Measurements from ENCODE around the gene DLG2. TPM values are rescaled to one million over a fixed set of nuclear protein-coding genes. Genes with fewer than 3 reads are reported as not detected.
A peak's percentile ranks its signal among the peaks of the same experiment; 100 is the strongest.

The DLG2 gene
- total RNA-seq, 1 donor from 2014 or later = 1.8 TPM

DNA sequence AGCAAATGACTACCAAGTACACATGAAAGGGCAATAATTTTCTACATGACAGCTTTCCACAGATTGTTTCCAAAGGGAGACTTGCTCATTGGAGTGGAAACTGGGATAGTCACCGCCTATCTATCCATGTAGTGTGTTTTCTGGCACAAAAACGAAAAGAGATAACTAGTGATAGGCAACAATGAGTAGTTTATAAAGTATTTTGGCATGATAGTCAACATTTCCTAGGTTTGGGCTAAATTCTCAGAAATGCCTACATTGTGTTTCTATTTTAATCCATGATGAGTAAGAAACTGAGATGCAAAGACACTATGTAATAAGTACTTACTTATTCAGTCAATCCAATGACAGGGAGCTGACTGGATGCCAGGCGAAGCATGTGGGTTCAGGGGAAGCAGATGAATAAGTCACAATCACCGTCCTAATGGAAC is 1129.1 kb downstream of the DLG2 start:
- H3K4me1 Mint-ChIP-seq (ENCODE audit: low read depth, unreplicated experiment) = no peaks in the 10 kb centered on the region
- Histone ChIP-seq H3K4me2 (ENCODE audit: low read length) (peak overlapping the region; percentile 52), H3K4me1 (ENCODE audit: insufficient read depth, low read length) (peaks cover 7% of the 10 kb centered on the region), H3K9me3 (ENCODE audit: insufficient read depth, low read depth, low read length) (no peaks in the 10 kb centered on the region), H3K27ac (ENCODE audit: low read depth, low read length) (peak overlapping the region; percentile 55), H3K79me2 (ENCODE audit: insufficient read depth, low read length) (no peaks in the 10 kb centered on the region), H3K4me3 (ENCODE audit: insufficient read depth, low read depth, low read length) (no peak overlapping the region), H4K20me1 (ENCODE audit: insufficient read depth, low read length) (no peaks in the 10 kb centered on the region), H3K27me3 (ENCODE audit: insufficient read depth, low read length) (no peaks in the 10 kb centered on the region), H2AFZ (ENCODE audit: low read depth, low read length) (no peak overlapping the region), H3K36me3 (ENCODE audit: insufficient read depth, low read length) (no peaks in the 10 kb centered on the region), H3K9ac (ENCODE audit: low read length) (no peak overlapping the region)
- H3K27me3 Mint-ChIP-seq (ENCODE audit: low read depth, unreplicated experiment) = no peaks in the 10 kb centered on the region
- no peak overlapping the region for H3K27ac Mint-ChIP-seq (ENCODE audit: unreplicated experiment)
- no peak overlapping the region for H3K4me3 Mint-ChIP-seq (ENCODE audit: unreplicated experiment)
- DNase-seq (ENCODE audit: low read depth) = peak; percentile 94
- TF ChIP-seq CTCF (IDR thresholded peaks at IDR 0.05; ENCODE audit: insufficient read depth, low read depth, low read length) = no peak
- no peak for TF ChIP-seq EZH2 (IDR thresholded peaks at IDR 0.05; ENCODE audit: insufficient read depth, low read length)
- H3K9me3 Mint-ChIP-seq (ENCODE audit: unreplicated experiment) = no peaks in the 10 kb centered on the region
- H3K36me3 Mint-ChIP-seq (ENCODE audit: low read depth, unreplicated experiment) = no peaks in the 10 kb centered on the region
- FAIRE-seq = peak; percentile 72

DNA sequence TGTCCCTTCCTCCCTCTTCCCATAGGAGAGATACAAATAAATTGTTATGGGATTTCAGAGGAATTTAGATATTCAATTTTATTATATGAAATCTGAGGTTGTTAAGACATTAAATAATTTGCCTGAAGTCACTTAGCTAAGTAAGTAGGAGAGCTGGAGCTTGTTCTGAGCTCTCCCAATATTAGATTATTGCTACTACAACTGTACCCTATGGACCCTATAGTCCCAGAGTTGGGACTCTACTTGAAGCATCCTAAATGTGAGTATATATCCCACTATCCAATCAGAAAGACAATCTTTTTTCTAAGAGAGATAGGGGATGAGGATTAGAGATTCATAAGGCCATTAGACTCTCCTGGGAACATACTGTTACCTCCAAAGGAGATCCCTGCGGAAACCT is 1130.0 kb downstream of the DLG2 start:
- H3K27me3 ChIP-seq (ENCODE audit: insufficient read depth, low read length) = no peaks in the 10 kb centered on the region
- H4K20me1 ChIP-seq (ENCODE audit: insufficient read depth, low read length) = no peaks in the 10 kb centered on the region
- Mint-ChIP-seq H3K27ac (ENCODE audit: unreplicated experiment) (no peak overlapping the region), H3K4me3 (ENCODE audit: unreplicated experiment) (no peak overlapping the region), H3K36me3 (ENCODE audit: low read depth, unreplicated experiment) (no peaks in the 10 kb centered on the region), H3K27me3 (ENCODE audit: low read depth, unreplicated experiment) (no peaks in the 10 kb centered on the region), H3K9me3 (ENCODE audit: unreplicated experiment) (no peaks in the 10 kb centered on the region), H3K4me1 (ENCODE audit: low read depth, unreplicated experiment) (no peaks in the 10 kb centered on the region)
- H3K79me2 ChIP-seq (ENCODE audit: insufficient read depth, low read length) = no peaks in the 10 kb centered on the region
- no peak overlapping the region for H2AFZ ChIP-seq (ENCODE audit: low read depth, low read length)
- FAIRE-seq (no peak), DNase-seq (ENCODE audit: low read depth) (no peak)
- no peaks in the 10 kb centered on the region for H3K9me3 ChIP-seq (ENCODE audit: insufficient read depth, low read depth, low read length)
- no peak overlapping the region for H3K4me3 ChIP-seq (ENCODE audit: insufficient read depth, low read depth, low read length)
- no peak overlapping the region for H3K9ac ChIP-seq (ENCODE audit: low read length)
- TF ChIP-seq CTCF (IDR thresholded peaks at IDR 0.05; ENCODE audit: insufficient read depth, low read depth, low read length) (no peak), EZH2 (IDR thresholded peaks at IDR 0.05; ENCODE audit: insufficient read depth, low read length) (no peak)
- no peak overlapping the region for H3K4me2 ChIP-seq (ENCODE audit: low read length)
- no peak overlapping the region for H3K27ac ChIP-seq (ENCODE audit: low read depth, low read length)
- H3K36me3 ChIP-seq (ENCODE audit: insufficient read depth, low read length) = no peaks in the 10 kb centered on the region
- peaks cover 7% of the 10 kb centered on the region for H3K4me1 ChIP-seq (ENCODE audit: insufficient read depth, low read length)

- H3K27ac Mint-ChIP-seq (ENCODE audit: unreplicated experiment) = no peak overlapping the region
- H3K4me3 ChIP-seq (ENCODE audit: insufficient read depth, low read depth, low read length) = no peak overlapping the region
- H3K27me3 Mint-ChIP-seq (ENCODE audit: low read depth, unreplicated experiment) = no peaks in the 10 kb centered on the region
- DNase-seq (ENCODE audit: low read depth) (no peak), FAIRE-seq (no peak)
- H3K4me2 ChIP-seq (ENCODE audit: low read length) = no peak overlapping the region
- H3K9ac ChIP-seq (ENCODE audit: low read length) = no peak overlapping the region
- no peaks in the 10 kb centered on the region for H3K9me3 ChIP-seq (ENCODE audit: insufficient read depth, low read depth, low read length)
- no peak for TF ChIP-seq CTCF (IDR thresholded peaks at IDR 0.05; ENCODE audit: insufficient read depth, low read depth, low read length)
- no peak for TF ChIP-seq EZH2 (IDR thresholded peaks at IDR 0.05; ENCODE audit: insufficient read depth, low read length)
- H3K27me3 ChIP-seq (ENCODE audit: insufficient read depth, low read length) = no peaks in the 10 kb centered on the region
- H4K20me1 ChIP-seq (ENCODE audit: insufficient read depth, low read length) = no peaks in the 10 kb centered on the region
- H3K36me3 ChIP-seq (ENCODE audit: insufficient read depth, low read length) = no peaks in the 10 kb centered on the region
- H3K36me3 Mint-ChIP-seq (ENCODE audit: low read depth, unreplicated experiment) = no peaks in the 10 kb centered on the region
- no peak overlapping the region for H3K27ac ChIP-seq (ENCODE audit: low read depth, low read length)
- peaks cover 7% of the 10 kb centered on the region for H3K4me1 ChIP-seq (ENCODE audit: insufficient read depth, low read length)
- no peaks in the 10 kb centered on the region for H3K79me2 ChIP-seq (ENCODE audit: insufficient read depth, low read length)
- no peaks in the 10 kb centered on the region for H3K4me1 Mint-ChIP-seq (ENCODE audit: low read depth, unreplicated experiment)
- no peak overlapping the region for H2AFZ ChIP-seq (ENCODE audit: low read depth, low read length)
- no peaks in the 10 kb centered on the region for H3K9me3 Mint-ChIP-seq (ENCODE audit: unreplicated experiment)
- no peak overlapping the region for H3K4me3 Mint-ChIP-seq (ENCODE audit: unreplicated experiment)
These were observed 1131.0 kb downstream of the DLG2 start for GRCh38 chr11:84496122-84496521.
